ENCODE results near the gene RIPK3. TPM values are rescaled to one million over a fixed set of nuclear protein-coding genes. Genes with fewer than 3 reads are reported as not detected.
A peak's percentile ranks its signal among the peaks of the same experiment; 100 is the strongest.

Gene RIPK3
- polyA plus RNA-seq, 1 of the 3 experiments (the other 2 are of a cell fraction): not detected

DNA sequence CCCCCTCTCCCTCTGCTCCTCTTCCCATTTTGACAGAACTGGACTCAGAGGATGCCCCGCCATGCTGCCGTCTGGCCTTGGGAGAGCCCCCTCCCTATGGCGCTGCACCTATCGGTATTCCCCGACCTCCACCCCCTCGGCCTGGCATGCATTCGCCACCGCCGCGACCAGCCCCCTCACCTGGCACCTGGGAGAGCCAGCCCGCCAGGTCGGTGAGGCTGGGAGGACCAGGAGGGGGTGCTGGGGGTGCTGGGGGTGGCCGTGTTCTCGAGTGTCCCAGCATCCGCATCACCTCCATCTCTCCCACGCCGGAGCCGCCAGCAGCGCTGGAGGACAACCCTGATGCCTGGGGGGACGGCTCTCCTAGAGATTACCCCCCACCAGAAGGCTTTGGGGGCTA is 29.7 kb upstream of the RIPK3 start:
- peak overlapping the region in 1 of 2 experiments; percentile 85; a peak in 3 of 4 replicates for H3K4me3 ChIP-seq (ENCODE audit: low read depth in 2 of 2, low read length in 1 of 2)
- 97% methylated on average over 6 of the region's 20 CpGs for WGBS (ENCODE audit: low lambda C conversion rate)

DNA sequence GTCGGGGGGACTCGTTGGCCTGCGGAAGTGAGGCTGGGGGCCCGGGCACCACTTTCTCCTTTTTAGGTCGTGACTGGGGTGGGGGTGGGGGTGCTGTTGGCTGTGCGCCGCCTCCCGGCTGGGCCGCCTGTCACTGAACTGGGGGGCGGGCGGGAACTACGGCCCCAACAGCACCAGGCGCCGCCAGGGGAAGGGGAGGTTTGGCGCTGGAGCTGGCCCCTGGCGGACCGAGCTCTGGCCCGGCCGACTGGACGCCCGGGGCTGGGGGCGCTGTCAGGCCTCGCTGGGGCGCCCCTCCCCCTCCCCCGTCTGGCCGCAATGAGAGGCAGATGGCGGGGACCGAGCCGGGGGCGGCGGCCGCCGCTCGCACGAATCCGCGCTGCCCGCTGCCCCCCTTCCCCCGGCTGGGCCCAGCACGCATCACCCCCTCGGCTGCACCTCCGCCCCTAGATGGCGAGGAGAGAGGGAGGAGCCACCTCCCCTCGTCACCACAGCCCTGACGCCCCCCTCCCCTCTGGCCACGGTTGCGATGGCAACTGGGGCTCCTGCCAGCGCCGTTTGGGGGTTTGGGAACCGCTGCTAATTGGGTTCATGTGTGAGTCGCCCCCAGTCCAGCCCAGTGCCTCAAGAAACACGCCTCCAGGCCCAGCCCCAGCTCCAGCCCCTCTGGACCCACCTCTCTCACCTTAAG is 28.9 kb upstream of the RIPK3 start:
- H2AFZ ChIP-seq (ENCODE audit: low read depth): peak overlapping the region; percentile 68
- H3K27ac ChIP-seq (ENCODE audit: low read depth in 2 of 2, low read length in 1 of 2): peak overlapping the region; percentile 61 to 91; a peak in 3 of 4 replicates
- peak overlapping the region; percentile 100 for H3K4me2 ChIP-seq
- peak; percentile 94 for DNase-seq
- no peaks in the 10 kb centered on the region for H4K20me1 ChIP-seq (ENCODE audit: insufficient read depth)
- H3K9ac ChIP-seq: peak overlapping the region; percentile 93
- no peaks in the 10 kb centered on the region for H3K9me3 ChIP-seq
- H3K9me2 ChIP-seq: no peaks in the 10 kb centered on the region
- H3K36me3 ChIP-seq (replicated peaks in 1 of 2; ENCODE audit: control insufficient read depth in 1 of 2, insufficient read depth in 2 of 2, low read length in 1 of 2): peaks cover 0 to 10% of the 10 kb centered on the region in 2 experiments
- WGBS (ENCODE audit: low lambda C conversion rate): 14% methylated on average over 9 of the region's 52 CpGs
- H3K4me1 ChIP-seq (ENCODE audit: control insufficient read depth in 1 of 2, insufficient read depth in 2 of 2, low read depth in 1 of 2, low read length in 1 of 2): peaks cover 14 to 30% of the 10 kb centered on the region in 2 experiments; a peak in 3 of 4 replicates
- peaks cover 23% of the 10 kb centered on the region for H3F3A ChIP-seq (replicated peaks; ENCODE audit: insufficient read depth)
- ChIA-PET POLR2A (interaction anchor here (1.3 to 1.4 kb wide), 3 partner anchors 9 to 61 kb away, joined by 4 to 9 read pairs (median 7); partner anchors contain the start of genes CBLN3, KHNYN and NYNRIN), CTCF (interaction anchor here (0.7 to 6.2 kb wide), 9 partner anchors 9 to 67 kb away, joined by 3 to 44 read pairs (median 5); partner anchors contain the start of genes KHNYN and NYNRIN)
- no peaks in the 10 kb centered on the region for H3K79me2 ChIP-seq (ENCODE audit: insufficient read depth)
- H3K27me3 ChIP-seq (ENCODE audit: insufficient read depth): no peaks in the 10 kb centered on the region
- H3K4me3 ChIP-seq (ENCODE audit: low read depth in 2 of 2, low read length in 1 of 2): peak overlapping the region; percentile 85 to 86
- TF ChIP-seq ELF1 (IDR thresholded peaks at IDR 0.05) (no peak), EP300 (IDR thresholded peaks at IDR 0.05; ENCODE audit: borderline replicate concordance in 1 of 2, low read depth in 1 of 2, low read length in 1 of 2) (0 out of 4 replicates have a peak, but pooled peaks of 1 of the 2 experiments have one; percentile 10), FOSL2 (IDR thresholded peaks at IDR 0.05; ENCODE audit: borderline replicate concordance, low read depth) (no peak), CHD2 (IDR thresholded peaks at IDR 0.05; ENCODE audit: low read length, partially characterized antibody) (peak; percentile 39), RXRA (IDR thresholded peaks at IDR 0.05; ENCODE audit: borderline replicate concordance, low read depth) (no peak), MXI1 (IDR thresholded peaks at IDR 0.05; ENCODE audit: low read depth, low read length) (peak; percentile 58; the same call in 1 of the 2 replicates), SIN3A (IDR thresholded peaks at IDR 0.05; ENCODE audit: borderline replicate concordance, low read depth, low read length) (no peak), RFX5 (IDR thresholded peaks at IDR 0.05; ENCODE audit: low read length) (no peak), SMC3 (IDR thresholded peaks at IDR 0.05; ENCODE audit: low read depth, low read length) (no peak), IRF3 (IDR thresholded peaks at IDR 0.05; ENCODE audit: low read depth, low read length) (no peak), TCF12 (IDR thresholded peaks at IDR 0.05) (no peak)
- TF ChIP-seq, protein P1, sequence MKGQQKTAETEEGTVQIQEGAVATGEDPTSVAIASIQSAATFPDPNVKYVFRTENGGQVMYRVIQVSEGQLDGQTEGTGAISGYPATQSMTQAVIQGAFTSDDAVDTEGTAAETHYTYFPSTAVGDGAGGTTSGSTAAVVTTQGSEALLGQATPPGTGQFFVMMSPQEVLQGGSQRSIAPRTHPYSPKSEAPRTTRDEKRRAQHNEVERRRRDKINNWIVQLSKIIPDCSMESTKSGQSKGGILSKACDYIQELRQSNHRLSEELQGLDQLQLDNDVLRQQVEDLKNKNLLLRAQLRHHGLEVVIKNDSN (IDR thresholded peaks at IDR 0.05; ENCODE audit: borderline replicate concordance, low read depth): no peak
- TF ChIP-seq, protein P2, sequence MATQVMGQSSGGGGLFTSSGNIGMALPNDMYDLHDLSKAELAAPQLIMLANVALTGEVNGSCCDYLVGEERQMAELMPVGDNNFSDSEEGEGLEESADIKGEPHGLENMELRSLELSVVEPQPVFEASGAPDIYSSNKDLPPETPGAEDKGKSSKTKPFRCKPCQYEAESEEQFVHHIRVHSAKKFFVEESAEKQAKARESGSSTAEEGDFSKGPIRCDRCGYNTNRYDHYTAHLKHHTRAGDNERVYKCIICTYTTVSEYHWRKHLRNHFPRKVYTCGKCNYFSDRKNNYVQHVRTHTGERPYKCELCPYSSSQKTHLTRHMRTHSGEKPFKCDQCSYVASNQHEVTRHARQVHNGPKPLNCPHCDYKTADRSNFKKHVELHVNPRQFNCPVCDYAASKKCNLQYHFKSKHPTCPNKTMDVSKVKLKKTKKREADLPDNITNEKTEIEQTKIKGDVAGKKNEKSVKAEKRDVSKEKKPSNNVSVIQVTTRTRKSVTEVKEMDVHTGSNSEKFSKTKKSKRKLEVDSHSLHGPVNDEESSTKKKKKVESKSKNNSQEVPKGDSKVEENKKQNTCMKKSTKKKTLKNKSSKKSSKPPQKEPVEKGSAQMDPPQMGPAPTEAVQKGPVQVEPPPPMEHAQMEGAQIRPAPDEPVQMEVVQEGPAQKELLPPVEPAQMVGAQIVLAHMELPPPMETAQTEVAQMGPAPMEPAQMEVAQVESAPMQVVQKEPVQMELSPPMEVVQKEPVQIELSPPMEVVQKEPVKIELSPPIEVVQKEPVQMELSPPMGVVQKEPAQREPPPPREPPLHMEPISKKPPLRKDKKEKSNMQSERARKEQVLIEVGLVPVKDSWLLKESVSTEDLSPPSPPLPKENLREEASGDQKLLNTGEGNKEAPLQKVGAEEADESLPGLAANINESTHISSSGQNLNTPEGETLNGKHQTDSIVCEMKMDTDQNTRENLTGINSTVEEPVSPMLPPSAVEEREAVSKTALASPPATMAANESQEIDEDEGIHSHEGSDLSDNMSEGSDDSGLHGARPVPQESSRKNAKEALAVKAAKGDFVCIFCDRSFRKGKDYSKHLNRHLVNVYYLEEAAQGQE (IDR thresholded peaks at IDR 0.05; ENCODE audit: low read depth, low read length): no peak
- TF ChIP-seq, protein P3, sequence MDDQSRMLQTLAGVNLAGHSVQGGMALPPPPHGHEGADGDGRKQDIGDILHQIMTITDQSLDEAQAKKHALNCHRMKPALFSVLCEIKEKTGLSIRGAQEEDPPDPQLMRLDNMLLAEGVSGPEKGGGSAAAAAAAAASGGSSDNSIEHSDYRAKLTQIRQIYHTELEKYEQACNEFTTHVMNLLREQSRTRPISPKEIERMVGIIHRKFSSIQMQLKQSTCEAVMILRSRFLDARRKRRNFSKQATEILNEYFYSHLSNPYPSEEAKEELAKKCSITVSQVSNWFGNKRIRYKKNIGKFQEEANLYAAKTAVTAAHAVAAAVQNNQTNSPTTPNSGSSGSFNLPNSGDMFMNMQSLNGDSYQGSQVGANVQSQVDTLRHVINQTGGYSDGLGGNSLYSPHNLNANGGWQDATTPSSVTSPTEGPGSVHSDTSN (IDR thresholded peaks at IDR 0.05): no peak

More for the DNA sequence above, 29.7 kb upstream of the RIPK3 start:
- Histone ChIP-seq H3K36me3 (replicated peaks in 1 of 2; ENCODE audit: control insufficient read depth in 1 of 2, insufficient read depth in 2 of 2, low read length in 1 of 2) (peaks cover 0 to 17% of the 10 kb centered on the region in 2 experiments), H3K9me2 (no peaks in the 10 kb centered on the region), H3F3A (replicated peaks; ENCODE audit: insufficient read depth) (peaks cover 23% of the 10 kb centered on the region), H3K27me3 (ENCODE audit: insufficient read depth) (no peaks in the 10 kb centered on the region), H3K27ac (ENCODE audit: low read depth in 2 of 2, low read length in 1 of 2) (peak overlapping the region; percentile 33 to 91; a peak in 3 of 4 replicates), H3K9me3 (no peaks in the 10 kb centered on the region), H3K9ac (no peak overlapping the region), H3K79me2 (ENCODE audit: insufficient read depth) (no peaks in the 10 kb centered on the region), H4K20me1 (ENCODE audit: insufficient read depth) (no peaks in the 10 kb centered on the region), H3K4me2 (peak overlapping the region; percentile 100), H2AFZ (ENCODE audit: low read depth) (no peak overlapping the region; the same call in 1 of the 2 replicates), H3K4me1 (ENCODE audit: control insufficient read depth in 1 of 2, insufficient read depth in 2 of 2, low read depth in 1 of 2, low read length in 1 of 2) (peaks cover 14 to 30% of the 10 kb centered on the region in 2 experiments; a peak in 3 of 4 replicates)
- TF ChIP-seq NRF1 (IDR thresholded peaks at IDR 0.05; ENCODE audit: low read depth, low read length) (no peak), NFIC (IDR thresholded peaks at IDR 0.05; ENCODE audit: borderline replicate concordance) (no peak), USF2 (IDR thresholded peaks at IDR 0.05; ENCODE audit: borderline replicate concordance, low read depth, low read length) (no peak)
- no peak for DNase-seq
- CTCF ChIA-PET: interaction anchor here (1.0 to 6.2 kb wide), 7 partner anchors 8 to 67 kb away, joined by 3 to 44 read pairs (median 6); partner anchors contain the start of genes KHNYN and NYNRIN
- POLR2A ChIA-PET: interaction anchor here (1.3 kb wide), 1 partner anchor 29 kb away, joined by 7 read pairs; the partner anchor contains the start of gene NYNRIN

All from SK-N-SH (cell line).